GM20431 (cell line): ENCODE results near the gene SBF2.

Experiments used
- in situ Hi-C: fragments of 300-500 bp; cut with MseI, MboI; formaldehyde crosslinking; loops from one replicate; pipeline ENCODE4 v1.15.0; 2020; ENCODE audit warnings: low sequenced_read_pairs; ENCODE audit not compliant: unreplicated experiment

SBF2 gene

DNA sequence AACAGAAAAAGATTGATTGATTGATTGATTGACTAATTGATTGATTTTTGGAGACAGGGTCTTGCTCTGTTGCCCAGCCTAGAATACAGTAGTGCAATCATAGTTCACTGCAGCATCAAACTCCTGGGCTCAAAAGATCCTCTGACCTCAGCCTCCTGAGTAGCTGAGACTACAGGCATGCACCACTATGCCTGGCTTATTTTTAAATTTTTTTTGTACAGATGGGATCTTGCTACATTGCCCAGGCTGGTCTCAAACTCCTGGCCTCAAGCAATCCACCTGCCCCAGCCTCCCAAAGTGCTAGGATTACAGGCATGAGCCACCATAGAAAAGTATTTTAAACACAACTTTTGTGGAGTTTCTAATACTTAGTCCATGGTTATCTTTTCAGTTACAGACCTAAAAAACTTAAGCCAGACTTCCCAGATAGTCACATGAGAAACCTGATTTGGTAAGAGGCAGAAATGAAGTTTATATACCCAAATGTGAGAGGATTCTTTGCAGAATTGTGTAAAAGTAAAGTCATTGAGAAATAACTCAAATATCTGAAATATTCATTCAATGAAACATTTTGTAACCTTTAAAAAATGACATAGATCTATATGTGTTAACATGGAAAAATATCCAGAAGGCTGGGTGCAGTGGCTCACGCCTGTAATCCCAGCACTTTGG, 443.7 kb downstream of the SBF2 start:
- in situ Hi-C loops = loop anchor here (25.0 kb wide), 1 partner anchor 462 kb away; the partner anchor contains the start of gene ADM

DNA sequence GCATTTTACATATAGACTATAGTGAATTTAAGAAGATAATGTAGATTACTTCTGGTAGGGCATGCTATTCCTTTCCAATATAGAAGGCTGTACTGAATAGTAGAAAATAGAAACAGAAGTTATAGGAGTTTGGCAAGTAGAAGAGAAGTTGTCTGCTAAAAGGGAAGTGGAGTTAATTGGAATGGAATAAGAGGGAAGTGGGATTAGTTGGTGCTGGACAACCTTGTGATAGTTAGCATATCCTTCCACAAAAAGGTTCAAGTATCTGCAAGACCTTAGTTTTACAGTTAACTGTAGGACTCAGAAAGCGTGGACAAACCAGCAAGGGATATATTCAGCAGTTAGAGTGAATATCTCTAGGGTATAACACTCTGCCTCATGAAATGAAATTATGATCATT, 444.6 kb downstream of the SBF2 start:
- in situ Hi-C loops = no loop called here

DNA sequence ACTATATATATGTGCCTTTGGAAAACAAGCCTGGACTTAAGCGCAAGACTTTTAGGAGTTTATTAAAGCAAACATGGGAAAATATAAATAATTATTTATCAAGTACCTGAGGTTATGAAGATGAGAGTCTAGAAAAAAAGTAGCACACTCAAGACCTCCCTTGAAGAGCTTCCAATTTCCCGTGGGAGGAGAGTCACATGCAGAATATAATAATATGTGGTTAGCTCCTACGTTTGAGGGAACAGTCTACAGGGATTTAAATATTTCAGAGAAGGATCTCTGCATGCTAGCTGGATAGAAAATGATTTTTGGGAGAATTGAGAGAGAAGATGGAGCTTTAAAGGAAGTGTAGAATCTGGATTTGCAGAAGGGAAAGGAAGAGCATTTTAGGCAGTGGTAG, 446.4 kb downstream of the SBF2 start:
- in situ Hi-C loops = no loop called here

DNA sequence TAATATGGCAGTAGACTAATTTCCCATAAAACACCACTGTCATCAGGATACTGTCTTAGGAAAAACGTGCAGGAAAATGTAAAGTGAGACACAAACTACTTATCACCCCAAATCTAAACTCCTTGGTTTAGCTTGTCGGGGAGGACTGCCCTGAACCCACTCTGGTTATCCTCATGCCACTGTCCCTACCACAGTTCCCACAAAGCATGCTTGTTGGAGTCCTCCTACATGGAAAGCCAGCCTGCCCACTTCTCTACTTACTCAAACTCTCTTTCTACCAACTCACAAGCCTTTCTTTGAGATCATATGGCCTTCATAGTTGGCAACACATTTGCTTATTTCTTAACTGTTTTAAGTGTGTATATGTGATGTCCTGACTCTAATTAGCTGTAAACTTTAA, 451.1 kb downstream of the SBF2 start:
- in situ Hi-C loops = no loop called here

DNA sequence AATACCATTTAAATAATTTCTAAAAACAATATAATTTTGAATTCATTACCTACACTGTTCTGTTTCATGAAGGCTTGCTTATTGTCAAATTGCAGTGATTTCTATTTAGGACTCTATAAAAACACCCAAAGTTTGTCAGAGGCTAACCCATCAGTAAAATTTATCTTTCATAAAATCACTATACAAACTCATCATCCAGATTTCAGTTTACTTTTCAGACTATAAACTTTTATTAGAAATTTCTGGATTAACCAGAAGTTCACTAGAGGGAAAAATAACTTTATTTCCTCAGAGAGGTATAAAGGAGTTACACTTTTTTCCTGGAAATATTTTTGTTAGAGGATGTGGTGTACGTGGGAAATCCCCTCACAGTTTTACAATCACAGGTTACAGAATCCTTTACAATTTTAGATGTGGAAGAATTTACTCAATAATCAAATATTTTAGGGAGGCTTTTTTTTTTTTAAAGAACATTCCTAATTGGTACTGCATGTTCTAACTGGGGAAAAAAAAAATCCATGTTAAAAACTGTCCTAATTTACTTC, 453.5 kb downstream of the SBF2 start:
- in situ Hi-C loops = no loop called here

DNA sequence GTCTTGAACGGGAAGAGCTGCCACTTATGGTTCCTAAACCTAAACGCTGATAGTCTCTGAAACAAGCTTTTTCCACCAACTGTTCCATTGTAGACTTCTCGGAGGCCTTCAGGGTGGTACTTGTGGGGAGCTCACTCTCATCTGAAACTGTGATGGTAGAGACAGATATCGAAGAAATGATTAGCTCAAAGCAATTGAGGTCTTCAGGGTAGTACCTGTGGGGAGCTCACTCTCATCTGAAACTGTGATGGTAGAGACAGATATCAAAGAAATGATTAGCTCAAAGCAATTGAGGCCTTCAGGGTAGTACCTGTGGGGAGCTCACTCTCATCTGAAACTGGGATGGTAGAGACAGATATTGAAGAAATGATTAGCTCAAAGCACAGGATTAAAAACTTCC, 454.5 kb downstream of the SBF2 start:
- in situ Hi-C loops = no loop called here

DNA sequence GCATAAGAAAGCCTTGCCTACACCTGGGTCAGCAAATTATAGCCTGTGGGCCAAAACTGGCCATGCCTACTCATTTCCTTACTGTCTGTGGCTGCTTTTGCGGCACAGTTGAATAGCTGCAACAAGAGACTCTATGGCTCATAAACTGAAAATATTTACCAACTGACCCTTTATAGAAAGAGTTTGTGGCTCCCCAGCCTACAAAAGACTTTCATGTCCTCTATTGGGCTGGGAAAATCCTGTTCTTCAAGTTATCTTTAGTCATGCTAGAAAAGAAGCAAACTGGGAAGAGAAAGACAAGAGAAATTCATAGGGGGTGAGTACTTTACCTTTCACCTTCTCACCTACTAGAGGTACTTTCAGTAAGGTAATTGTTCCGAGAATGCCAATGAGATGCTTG, 455.1 kb downstream of the SBF2 start:
- in situ Hi-C loops = no loop called here

- in situ Hi-C loops = no loop called here
Measured at GRCh38 chr11:9838229-9838628, 455.8 kb downstream of the SBF2 start.

- in situ Hi-C loops = no loop called here
Measured at GRCh38 chr11:9834291-9834690, 459.7 kb downstream of the SBF2 start.

DNA sequence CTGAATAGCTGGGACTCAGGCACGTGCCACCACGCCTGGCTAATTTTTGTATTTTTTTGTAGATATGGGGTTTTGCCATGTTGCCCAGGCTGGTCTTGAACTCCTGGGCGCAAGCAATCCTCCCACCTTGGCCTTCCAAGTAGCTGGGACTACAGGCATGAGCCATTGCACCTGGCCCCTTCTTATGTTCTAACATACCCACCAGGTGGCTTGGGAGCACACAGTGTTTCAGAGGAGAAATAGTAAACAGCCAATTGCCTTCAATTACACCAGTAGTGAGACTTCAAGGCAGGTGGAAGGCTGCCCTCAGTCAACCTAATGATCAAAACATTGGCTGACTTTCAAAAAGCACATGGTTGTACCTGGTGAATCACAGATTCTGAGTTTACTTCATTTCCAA, 462.9 kb downstream of the SBF2 start:
- in situ Hi-C loops = no loop called here

DNA sequence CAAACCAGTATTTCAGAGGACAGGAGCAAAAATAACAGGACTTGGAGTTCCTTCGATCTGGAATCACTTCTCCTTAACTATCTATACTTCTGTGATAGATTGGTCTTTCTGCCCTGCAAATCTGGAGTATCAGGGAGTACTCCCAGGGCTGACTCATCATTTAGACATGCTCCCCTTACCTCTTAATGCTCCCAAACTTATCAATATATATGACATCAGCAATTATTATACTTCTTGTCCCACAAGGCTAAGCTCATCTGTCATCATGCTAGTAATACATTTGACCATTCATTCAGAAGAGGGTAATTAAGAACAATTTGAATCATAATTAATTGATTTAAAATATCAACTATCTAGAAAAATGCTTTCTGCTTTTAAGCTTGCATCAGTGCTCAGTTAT, 466.3 kb downstream of the SBF2 start:
- in situ Hi-C loops = no loop called here

DNA sequence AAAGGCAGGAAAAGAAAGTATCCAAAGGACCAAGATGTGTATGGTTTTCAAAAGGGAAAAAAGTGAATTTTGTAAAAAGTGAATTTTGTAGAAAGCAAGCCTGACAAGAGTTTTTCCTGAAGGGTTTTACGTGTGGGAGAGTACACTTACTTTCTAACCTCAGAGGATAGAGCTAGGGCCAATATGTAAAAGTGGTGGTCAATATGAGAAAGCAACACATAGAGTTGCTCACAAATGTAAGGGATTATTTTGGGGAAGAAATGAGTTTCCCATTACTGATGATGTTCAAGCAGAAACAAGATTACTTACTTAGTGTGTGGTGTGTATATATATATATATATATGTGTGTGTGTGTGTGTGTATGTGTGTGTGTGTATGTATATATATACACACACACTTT, 467.6 kb downstream of the SBF2 start:
- in situ Hi-C loops = no loop called here

DNA sequence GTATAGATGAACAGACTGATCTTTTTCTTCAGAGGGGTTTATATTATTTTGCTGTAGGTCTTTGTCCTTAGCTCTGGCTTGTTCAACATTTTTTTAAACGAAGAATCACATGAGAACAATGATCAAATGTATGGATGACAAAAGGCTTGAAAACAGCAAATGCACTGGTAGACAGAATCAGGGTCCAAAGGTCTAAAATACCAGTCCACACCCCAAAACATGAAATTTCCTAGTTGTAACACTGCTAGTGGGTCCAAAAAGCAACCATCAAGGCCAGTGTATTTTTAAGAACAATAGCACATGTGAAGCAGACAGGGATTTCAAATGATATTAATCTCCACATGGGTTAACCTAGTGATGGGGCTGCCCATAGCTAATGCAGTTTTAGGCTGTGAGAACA, 468.1 kb downstream of the SBF2 start:
- in situ Hi-C loops = no loop called here

DNA sequence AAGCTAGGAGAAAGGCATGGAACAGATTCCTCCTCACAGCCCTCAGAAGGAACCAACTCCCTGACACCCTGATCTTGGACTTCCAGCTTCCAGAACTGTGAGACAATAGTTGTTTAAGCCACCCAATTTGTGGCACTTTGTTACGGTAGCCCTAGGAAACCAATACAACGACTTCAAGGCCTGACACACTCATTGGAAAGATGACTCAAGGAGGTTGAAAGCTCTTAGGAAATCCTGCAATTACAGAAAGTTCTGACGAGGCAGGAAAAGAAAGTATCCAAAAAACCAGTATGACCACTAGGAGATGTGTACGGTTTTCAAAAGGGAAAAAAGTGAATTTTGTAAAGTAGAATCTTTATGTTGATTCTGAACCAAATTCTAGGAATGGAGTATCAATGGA, 468.7 kb downstream of the SBF2 start:
- in situ Hi-C loops = no loop called here

- in situ Hi-C loops = no loop called here
Measured at GRCh38 chr11:9823887-9824385, 470.1 kb downstream of the SBF2 start.

GRCh38 chr11:9823439-9823838, 470.6 kb downstream of the SBF2 start:
- in situ Hi-C loops = no loop called here

GRCh38 chr11:9821008-9821752, 472.8 kb downstream of the SBF2 start:
- in situ Hi-C loops = no loop called here

DNA sequence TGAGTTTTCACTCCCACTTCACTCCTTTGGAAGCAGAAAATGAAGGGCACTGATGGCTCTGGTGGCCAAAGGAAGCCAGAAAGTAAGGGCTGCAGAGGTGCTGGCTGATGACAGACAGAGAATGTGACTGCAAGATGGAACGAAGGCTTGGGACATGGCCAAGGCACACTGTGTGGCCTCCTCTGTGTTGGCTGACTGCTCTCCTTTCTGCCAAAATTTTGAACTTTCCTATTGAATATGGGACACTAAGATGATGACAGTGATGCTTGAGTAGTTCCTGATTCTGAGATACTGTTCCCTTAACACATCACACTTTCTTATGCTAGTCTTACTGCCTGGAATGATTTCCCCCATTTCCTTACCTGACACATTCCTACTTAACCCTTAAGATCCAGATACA, 473.8 kb downstream of the SBF2 start:
- in situ Hi-C loops = no loop called here

DNA sequence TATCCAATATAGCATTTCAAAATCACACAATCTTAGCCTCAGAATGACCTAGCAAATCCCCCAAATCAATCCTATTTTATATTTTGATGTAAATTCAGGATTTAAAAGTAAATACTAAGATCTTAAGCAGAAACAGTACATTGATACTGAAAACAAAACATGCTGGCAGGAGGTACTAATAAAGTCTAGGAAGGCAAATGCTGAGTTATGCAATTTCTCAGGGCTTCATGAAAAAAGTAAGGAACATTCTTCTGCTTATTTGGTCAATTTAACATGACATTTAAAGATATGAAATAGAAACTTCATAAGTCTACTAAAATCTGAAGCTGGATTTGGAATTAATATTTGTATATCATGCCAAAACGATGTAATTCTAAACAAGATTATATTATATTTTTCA, 476.8 kb downstream of the SBF2 start:
- in situ Hi-C loops = no loop called here

DNA sequence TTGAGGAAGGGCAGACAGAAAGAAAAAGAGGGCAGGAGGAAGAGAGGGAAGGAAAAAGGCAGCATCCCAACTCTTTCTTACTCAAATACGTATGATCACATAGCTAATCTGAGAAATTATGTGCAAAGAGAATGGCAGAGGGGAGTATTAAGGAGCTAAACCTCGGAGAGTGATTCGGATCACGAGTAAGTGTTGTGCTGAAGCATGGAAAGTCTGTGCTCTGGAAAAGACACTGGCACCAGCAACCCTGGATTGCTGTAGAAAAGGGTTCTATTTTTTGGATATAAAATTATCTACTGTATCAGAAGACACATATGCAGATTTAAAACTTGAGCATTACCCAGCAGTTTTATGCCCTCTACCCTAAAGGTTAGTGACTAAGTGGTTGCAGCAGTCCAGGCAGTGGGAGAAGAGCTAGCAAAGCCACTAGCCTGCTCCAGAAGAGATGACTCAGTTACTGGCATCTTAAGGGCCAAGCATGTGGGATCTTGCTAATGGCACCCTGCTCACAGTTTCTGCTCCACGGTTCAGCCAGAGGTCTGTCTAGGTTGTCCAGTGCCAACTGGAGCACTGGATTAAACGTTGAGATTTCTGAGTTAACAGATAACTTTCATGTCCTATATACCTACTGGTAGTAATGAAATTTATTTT, 478.4 kb downstream of the SBF2 start:
- in situ Hi-C loops = no loop called here

GRCh38 chr11:9814108-9814507, 479.9 kb downstream of the SBF2 start:
- in situ Hi-C loops = no loop called here
